HG03460 (cell line): ENCODE data around the gene CAPN11.

ENCODE experiments used
- ATAC-seq: cut with Tn5 transposase; IDR thresholded peaks from one replicate; pipeline ENCODE4 v1.9.1; 2021; ENCODE audit not compliant: unreplicated experiment

The CAPN11 gene

DNA sequence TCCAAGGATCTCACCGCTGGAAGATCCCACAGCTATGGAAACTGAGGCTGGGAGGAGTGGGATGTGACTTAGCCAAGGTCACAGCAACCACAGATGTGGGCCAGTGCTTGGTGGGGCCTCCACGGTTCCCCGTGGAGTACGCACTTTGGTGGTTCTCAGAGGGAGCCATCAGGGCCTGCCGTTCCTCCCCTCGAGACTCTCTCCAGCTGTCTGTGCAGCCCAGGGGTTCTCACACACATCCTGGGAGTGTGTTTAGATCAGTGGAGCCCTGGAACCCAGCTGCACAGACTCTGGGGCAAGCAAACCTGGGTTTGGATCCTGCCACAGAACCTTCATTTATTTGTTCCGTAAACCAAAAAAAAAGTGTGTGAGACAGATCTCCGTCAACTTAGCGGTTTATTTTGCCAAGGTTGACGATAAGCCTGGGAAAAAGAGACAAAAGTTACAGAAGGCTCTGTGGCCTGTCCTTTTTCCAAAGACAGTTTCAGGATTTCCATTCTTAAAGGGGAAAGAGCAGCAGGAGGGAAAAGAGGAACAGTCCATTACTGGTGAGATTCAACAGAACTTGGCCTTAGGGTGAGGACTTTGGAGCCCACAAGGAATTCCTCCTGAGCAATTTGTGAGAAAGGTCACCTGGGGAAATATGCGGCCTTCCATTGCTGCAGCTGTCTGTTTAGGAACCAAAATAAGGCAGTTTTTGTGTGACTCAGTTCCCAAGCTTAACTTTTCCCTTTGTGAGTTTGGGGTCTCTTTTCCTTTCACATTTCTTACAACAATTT is 44.5 kb downstream of the CAPN11 start:
- ATAC-seq = no peak

DNA sequence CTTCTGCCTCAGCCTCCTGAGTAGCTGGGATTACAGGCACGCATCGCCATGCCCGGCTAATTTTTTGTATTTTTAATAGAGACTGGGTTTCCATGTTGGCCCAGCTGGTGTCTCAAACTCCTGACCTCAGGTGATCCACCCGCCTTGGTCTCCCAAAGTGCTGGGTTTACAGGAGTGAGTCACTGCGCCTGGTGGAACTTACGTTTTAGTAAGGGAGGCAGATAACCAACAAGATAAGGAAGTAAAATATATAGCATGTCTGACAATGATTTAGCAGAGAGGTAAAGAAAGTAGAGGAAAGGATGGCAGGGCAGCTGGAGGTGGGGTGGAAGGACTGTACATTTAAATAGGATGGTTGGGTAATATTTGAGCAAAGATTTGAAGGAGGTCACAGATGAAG is 45.3 kb downstream of the CAPN11 start:
- ATAC-seq = no peak

DNA sequence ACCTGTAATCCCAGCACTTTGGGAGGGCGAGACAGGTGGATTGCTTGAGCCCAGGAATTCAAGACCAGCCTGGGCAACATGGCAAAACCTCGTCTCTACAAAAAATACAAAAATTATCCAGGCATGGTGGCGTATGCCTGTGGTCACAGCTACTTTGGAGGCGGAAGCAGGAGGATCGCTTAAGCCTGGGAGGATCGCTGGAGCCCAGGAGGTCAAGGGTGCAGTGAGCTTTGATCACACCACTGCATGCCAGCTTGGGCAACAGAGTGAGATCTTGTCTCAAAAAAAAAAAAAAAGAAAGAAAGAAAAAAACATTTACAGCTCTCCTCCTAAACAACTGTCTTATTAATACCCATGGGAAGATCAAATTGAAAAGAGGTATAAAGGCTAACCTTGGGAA is 49.3 kb downstream of the CAPN11 start:
- ATAC-seq = no peak

DNA sequence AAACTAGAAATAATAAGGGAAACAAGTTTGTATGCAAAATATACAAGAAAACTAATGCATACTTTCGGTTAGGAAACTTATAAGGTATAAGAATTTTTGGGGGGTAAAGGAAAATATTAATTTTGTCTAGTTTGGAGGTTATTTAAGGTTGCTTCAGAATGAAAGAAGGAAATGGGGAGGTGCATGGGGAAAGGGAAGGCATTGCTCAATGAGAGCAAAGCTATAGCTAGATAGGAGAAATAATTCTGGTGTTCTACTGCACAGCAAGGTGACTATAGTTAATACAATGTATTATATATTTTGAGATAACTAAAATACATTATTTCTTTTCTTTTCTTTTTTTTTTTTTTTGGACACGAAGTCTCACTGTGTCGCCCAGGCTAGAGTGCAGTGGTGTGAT is 52.7 kb downstream of the CAPN11 start:
- no peak for ATAC-seq

DNA sequence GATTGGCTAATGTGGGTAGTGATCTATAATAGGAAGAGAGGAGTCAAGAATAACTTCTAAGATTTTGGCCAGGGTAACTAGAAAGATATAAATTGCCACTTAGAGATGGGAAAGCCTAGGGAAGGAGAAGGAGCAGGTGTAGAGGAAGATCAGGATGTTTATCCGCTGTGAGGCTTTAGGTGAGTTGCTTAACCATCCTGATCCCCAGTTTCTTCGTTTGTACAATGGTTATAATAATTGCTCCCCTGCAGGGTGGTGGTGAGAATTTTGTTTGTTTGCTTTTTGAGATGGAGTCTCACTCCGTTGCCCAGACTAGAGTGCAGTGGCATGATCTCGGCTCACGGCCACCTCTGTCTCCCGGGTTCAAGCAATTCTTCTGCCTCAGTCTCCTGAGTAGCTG is 55.7 kb downstream of the CAPN11 start:
- ATAC-seq = no peak

DNA sequence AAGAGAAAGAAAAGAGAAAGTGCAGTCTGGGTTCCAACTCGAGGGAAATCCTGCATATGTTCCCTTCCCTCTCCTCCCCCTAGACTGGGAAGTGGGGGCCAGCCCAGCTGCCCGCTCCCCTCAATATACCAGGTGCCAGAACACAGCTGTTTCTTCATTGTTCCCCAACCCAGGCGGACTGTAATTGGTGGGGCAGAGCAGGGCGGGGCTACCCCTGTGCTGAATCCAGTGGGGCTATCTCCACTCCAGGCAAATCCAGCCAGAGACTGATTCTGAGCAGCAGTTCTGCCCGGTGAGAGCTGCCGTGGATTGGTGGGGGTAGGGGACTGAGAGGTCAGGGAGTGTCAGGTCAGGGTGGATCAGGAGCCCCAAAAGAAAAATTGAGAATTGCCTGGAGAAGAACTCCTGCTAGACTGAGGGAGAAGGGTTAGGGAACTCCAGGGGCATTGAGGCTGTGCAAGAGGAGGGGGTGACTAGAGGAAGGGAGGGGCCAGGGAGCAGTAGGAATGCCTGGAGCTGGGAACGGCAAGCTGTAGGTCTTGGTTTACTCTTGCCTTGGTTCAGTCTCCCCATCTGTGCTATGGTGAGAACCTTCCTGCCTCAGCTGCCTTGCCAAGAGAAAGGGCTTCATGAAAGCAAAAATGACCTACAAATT is 58.2 kb downstream of the CAPN11 start, which contains the start of gene MYMX:
Gene MYMX (plus strand): TSS at position 250 of the 655 bp plus-strand sequence. CDS start 546 bp downstream, outside the sequence.
- ATAC-seq = no peak

DNA sequence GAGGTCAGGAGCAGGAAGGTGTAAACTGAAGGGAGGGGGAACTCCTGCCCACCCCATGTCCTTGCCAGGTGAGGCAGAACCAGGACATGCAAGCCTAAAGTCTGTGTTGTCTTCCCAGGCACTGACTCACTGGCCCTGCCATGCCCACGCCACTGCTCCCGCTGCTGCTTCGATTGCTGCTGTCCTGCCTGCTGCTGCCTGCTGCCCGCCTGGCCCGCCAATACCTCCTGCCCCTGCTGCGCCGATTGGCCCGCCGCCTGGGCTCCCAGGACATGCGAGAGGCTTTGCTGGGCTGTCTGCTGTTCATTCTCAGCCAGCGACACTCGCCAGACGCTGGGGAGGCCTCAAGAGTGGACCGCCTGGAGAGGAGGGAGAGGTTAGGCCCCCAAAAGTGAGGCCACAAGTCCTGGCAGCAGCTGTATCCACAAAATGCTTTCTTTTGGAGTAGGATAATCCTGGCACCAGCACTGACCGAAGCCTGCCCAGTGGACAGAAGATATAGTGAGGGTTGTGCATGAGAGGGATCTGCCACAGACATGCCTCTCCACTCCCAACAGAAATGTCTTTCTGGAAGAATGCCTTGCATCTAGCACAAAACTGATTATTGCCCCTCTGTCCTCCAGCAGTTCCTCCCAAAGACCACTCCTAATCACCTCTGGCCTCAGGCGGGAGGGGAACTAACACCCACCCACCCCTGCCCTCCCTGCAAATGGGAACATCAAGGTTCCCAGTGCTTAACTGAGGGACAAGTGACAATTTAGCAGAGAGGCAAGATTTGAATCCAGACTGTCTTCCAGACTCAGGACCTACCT is 58.9 kb downstream of the CAPN11 start:
- no peak for ATAC-seq

DNA sequence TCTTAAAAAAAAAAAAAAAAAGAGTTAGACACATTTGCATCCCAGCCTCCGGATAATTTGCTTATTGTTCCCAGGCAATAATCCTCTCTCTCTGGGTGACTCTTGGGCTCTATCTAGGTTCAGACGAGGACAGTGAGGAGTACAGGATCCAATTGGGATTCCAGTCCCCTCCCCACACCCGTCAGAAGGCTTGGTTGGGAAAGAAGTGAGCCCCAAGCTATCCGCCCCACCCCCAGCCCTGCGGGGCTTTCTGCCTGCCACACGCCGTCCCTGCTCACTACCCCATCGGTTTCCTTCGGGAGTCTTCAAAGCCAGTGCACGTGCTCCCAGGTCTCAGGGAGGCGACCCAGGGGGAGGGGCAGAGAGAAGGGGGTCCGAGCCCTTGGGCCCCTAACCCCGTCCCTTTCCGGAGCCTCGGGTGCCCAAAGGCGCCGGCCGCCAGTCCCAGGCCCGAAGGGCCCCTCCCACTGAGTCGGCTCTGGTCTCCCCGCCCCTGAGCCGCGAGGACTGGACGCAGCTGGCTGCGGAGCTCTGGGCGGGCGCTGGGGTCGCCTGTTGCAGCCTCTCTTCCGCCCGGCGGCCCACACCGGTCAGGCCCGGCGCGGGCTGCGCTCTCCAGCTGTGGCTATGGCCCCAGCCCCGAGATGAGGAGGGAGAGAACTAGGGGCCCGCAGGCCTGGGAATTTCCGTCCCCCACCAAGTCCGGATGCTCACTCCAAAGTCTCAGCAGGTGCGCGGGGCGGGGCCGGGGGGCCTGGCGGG is 60.6 kb downstream of the CAPN11 start:
- peak; percentile 51 for ATAC-seq

DNA sequence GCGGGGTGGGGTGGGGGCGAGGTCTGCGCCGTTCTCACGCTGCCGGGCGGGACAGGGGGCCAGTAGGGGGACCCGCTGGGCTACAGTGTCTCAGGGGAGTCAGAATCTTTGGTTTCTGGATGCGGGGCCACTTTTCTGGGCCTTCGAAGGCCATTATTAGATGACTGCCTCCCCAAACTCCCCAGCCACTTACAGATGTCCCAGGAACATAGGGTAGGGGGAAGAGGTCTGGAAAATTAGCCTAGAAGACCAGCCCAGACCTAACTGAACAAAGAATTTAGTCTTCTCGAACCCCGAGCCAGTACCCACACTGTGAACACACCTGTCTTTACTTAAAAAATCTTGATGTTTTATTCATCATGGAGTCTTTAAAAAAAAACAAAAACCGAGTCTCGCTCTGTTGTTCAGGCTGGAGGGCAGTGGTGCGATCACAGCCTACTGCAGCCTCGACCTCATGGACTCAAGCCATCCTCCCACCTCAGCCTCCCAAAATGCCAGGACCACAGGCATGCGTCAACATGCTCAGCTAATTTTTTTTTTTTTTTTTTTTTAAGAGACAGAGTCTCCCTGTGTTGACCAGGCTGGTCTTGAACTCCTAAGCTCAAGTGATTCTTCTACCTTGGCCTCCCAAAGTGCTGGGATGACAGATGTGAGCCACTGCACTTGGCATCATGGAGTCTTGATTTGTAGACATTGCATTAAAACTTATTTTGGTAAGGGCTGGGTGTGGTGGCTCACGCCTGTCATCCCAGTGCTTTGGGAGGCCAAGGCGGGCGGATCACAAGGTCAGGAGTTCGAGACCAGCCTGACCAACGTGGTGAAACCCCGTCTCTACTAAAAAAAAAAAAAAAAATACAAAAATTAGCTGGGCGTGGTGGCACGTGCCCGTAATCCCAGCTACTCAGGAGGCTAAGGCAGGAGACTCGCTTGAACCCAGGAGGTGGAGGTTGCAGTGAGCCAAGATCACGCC is 61.5 kb downstream of the CAPN11 start:
- ATAC-seq = no peak

DNA sequence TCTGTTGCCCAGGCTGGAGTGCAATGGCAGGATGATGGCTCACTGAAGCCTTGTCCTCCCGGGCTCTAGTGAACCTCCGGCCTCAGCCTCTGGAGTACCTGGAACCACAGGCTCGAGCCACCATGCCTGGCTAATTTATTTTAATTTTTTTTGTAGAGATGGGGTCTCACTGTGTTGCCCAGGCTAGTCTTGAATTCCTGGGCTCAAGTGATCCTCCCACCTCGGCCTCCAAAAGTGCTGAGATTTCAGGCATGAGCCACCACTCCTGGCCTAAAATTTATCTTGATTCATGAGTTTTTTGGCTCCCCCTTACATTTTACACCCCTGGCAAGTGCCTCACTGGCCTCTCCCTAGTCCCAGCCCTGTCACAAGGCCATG is 62.3 kb downstream of the CAPN11 start:
- no peak for ATAC-seq

DNA sequence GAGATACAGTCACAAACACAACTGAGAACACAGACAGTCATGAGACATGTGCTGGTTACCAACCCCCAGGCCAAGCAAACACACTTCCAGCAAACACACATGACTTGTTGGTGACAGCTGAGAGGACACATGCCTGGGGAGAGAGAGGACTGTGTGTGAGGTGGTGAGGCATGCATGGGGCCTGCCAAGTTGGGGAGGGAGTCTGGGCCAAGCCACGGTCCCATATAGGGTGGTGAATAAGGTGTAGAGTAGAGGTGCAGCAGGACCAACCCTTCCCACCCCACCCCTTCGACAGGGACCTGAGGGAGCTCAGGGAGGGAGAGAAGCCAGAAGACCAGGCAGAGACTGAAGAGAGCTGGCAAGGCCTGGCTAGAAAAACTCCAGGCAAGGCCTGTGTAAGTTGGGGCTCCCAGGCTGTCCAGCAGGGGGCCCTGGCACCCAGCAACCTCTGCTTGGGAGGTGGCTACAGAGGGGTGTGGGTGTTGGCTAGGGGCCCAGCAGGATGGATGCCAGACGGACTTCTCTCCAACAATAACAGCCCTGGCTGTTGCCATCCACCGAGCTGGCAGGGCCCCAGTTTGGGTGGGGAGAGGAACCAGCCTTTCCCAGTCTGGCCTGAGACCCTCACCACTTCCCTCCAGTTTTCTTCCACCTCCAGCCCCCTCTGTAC is 62.8 kb downstream of the CAPN11 start:
- ATAC-seq = peak; percentile 39

DNA sequence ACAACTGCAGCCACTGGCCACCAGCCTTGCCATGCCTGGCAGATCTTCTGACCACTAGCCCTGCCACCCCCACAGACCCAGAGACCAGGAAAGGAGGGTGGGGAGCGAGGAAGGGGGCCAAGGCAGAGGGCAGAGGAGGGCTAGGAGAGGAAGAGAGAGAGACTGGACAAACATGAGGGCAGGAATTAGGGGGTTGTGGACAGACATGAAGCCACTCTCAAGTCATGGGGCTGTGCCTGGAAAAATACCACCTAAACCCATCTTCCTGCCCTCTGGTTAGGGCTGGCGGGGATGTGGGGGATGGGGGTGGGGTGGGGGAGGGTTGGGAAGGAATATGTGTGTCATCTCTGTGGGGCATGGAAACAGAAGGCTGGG is 63.3 kb downstream of the CAPN11 start:
- ATAC-seq = no peak

DNA sequence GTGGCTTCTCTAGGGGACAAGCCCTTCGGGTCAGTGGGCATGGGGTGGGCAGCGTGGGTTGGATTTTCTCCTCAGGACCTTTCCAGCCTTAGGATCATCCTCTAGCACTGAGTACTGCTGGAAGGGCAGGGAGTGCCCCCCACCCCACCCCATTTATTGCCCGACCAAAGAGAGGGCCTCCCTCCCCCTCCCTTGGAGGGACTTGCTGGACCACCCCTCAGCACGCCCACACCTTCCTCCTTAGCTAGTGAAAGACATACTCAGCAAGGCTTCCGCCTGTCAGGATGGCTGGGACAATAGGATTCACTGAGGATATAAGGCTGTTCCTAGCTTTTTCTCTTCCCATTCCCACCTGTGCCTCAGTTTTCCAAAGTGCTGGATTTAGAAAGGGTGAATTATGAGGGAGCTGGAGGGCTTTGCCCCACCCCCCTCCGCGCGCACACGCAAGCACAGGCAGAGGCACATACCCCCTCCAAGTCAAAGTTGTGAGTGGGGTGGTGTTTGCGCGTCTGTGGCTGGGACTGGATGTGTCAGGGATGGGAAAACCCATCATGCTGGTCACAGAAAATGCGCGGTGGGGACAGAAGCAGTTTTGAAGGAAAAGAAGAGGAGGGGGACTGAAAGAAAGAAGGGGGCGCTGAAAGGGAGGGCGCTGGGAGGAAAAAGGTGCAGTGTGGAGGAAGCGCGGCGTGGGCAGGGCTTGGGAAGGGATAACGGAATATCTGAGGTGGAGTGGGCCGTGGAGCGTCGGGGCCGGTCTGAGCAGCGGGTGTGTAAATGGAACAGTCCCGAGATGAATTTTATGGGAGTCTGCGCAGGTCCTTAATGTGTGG is 64.1 kb downstream of the CAPN11 start:
- peak; percentile 3 for ATAC-seq

DNA sequence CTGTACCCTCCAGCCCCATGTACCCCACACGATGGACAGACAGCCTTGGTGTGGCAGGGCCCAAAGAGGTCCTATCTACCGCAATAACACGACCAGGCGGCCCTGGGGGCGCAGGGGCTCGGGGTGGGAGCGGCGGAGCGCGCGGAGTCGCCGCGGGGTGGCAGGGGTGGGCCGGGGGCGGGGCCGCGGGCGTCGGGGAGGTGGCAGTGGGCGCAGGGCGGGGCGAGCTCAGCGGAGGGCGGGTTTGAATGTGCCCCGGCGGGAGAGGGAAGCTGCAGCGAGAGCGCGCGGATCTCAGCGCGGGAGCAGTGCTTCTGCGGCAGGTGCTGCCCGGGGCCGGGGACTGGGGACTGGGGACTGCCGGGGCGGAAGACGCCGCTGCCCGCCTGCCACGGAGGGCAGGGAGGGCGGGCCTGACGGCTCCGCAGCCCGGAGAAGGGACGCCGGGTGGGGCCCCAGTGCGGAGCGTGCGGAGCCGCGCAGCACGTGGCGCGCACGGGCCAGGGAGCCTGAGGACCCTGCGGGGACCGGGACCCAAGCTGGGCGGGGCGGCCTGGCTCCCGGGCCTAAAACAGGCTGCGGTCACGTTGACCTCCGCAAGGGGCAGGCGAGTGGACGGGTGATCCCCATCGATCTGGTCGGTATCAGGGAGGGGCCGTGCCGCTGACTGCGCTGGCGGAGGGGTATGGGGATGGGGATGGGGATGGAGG is 64.9 kb downstream of the CAPN11 start, which contains the start of gene SLC29A1:
Gene SLC29A1 (plus strand): TSS at position 277 of the 710 bp plus-strand sequence. CDS start 3,719 bp downstream, outside the sequence.
- ATAC-seq = peak; percentile 40

DNA sequence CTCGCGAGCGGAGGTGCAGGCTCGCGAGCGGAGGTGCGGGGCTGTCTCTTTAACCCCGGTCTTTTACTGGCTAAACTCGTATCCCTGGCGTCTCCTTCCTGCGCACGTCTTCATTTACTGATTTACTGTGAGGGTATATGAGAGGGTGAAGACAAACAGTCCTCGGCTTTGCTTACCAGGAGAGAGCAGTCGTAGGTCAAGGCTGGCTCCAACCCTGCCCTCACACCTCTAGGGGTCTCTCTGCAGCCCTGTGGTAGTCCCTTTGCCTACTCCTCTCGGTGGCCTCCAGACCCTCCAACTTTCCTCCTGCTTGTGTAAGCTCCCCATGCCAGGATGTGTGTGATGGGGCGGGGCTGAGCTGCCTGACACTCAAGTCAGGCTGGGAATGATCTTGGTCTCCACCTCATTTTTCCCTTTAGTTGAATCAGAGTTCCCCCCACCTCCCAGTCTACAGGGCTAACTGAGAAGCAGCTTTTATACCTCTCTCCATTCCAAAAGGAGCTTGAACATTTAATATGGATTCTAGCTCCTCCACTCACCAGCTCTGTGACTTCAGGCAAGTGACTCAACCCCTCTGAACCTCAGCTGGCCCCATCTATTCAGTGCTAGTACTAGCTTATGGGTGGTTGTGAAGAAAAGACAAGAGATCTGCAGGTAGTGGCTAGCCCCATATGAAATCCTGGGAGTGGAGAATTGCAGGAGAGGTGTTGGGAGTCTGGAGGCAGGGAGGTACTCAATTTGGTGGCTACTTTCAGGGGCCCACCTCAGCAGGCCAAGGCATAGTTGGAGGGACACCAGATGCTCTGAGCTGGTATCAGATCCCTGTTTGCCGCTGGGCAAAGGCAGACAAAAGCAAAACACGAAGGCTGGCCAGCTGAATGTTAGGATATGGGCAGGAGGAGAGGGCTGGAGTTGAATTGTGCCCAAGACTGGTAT is 65.7 kb downstream of the CAPN11 start:
- ATAC-seq = peak; percentile 12

DNA sequence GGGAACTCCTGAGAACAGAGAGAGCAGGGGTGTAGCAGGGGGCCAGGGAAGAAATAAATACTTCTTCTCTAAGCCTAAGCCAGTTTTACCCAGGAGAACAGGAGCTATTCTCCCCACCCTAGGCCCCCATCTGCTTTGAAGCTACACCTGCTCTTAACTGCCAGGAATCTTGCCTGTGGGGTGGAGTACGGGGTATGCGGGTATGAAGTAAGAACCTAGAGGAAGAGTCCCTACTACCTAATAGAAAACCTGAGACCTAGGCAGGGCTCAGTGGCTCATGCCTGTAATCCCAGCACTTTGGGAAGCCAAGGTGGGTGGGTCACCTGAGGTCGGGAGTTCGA is 66.3 kb downstream of the CAPN11 start:
- ATAC-seq = no peak
